G401 (cell line): Measurements from ENCODE around the gene RCOR2. TPM values are rescaled to one million over a fixed set of nuclear protein-coding genes. Genes with fewer than 3 reads are reported as not detected.

Source experiments
- DNase-seq: peaks from one replicate; pipeline ENCODE4 v3.0.0-alpha.2; 2015; ENCODE audit warnings: low spot score
- in situ Hi-C: cut with HindIII; loops from 2 replicates; pipeline ENCODE4 v1.10.0; 2016; ENCODE audit warnings: low sequenced_read_pairs, mixed read lengths
- total RNA-seq: library from RNA; depleted of rRNA; stranded (reverse); fragments of >200 nt; shearing (Covaris generic); gene quantifications from 2 replicates; pipeline ENCODE4 v1.2.3, GENCODE V29; 2014

The RCOR2 gene
- total RNA-seq, 1 experiment from 2014 or later = 53.3 TPM

GRCh38 chr11:63931045-63931444, 14.1 kb upstream of the RCOR2 start:
- DNase-seq = no peak
- in situ Hi-C loops = no loop called here

GRCh38 chr11:63929616-63930015, 12.7 kb upstream of the RCOR2 start:
- in situ Hi-C loops = no loop called here
- no peak for DNase-seq

GRCh38 chr11:63923319-63923718, 6.4 kb upstream of the RCOR2 start:
- DNase-seq = no peak
- in situ Hi-C loops = no loop called here

DNA sequence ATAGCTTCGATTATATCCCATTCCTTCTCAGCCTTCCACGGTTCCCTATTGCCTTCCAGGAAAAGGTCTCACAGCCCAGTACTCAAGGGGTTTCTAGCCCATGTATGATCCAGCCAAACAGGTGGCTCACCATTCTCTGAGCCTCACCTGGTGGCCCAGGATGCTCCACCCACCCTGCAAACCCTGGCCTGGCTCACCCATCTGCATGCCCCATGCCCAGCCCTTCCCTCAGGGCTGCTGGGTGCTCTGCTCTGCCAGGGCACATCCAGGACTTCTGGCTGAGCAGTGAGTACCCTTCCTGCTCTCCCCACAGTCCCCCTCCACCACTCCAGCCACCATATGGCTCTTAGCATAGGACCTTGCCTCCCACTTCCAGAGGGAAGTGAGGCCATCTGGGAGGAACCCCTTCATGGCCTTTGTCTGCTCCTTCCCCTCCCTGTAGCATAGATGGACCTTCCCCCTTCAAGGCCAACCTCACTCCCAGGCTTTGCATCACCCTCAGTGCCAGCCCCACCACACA, 5.8 kb upstream of the RCOR2 start:
- no peak for DNase-seq
- in situ Hi-C loops = no loop called here

DNA sequence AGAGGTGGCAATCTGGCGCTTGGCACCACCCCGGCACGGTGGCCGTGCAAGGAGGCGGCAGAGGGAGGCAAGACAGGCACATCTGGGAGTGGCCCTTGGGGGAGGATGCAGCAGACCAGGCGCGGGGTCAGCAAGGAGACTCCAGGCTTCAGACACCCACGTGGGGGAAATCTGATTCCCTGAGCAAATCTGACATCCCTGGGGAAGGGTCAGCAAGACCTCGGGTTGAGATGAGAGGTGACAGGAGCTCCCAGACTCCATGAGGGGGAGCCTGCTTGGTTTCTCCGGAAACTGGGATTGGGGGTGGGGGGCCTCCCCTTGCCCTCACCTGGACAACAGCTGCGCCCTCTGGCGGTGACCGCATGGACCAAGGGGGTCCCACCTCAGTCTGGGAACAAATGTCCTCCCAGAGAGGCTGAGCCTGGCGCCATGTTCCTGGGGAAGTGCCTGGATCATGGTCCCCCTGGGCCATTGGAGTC, 4.0 kb upstream of the RCOR2 start:
- DNase-seq = no peak
- in situ Hi-C loops = no loop called here

DNA sequence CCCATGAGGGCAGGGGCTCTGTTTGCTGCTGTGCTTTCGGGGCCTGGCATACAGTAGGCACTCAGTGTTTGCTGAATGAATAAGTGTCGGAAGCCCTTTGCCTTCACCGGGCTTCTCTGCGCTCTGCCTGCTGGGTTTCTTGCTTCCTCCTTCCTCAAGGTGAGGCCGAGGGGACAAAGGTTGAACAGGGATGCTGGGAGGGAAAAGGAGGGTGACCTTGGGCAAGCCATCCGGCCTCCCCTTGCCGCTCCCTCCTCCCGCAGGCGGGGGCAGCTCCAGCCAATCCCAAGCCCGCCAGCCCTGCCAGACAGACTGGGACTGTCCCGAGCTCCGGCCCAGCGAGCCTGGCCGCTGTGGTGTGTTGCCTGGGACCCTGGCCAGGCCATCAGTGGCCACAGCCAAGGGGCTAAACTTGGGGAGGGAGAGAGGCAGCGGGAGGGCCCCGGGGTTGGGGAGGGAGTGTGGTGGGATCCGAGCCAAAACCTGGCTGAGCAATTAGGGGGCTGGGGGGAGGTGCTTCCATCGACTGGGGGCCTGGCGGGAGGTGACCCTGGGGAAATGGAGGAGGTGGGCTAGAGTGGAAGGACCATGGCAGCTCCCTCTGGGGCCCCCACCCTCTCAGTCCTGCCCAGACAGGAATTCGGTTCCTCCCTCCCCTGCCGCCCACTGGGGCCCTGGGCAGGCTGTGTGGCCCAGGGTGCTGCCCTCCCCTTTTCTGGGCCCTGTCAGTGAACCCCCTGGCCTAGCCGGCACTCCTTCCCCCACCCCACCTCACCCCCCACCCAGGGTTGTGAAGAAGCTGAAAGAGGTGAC, 3.4 kb upstream of the RCOR2 start:
- peak; percentile 63 for DNase-seq
- in situ Hi-C loops = no loop called here

- in situ Hi-C loops = no loop called here
These were observed 2.5 kb upstream of the RCOR2 start for GRCh38 chr11:63919267-63920125.

GRCh38 chr11:63918507-63919191, 1.7 kb upstream of the RCOR2 start:
- DNase-seq = peak; percentile 67
- in situ Hi-C loops = no loop called here

More at GRCh38 chr11:63919267-63920125, 2.5 kb upstream of the RCOR2 start:
- peak; percentile 78 for DNase-seq

DNA sequence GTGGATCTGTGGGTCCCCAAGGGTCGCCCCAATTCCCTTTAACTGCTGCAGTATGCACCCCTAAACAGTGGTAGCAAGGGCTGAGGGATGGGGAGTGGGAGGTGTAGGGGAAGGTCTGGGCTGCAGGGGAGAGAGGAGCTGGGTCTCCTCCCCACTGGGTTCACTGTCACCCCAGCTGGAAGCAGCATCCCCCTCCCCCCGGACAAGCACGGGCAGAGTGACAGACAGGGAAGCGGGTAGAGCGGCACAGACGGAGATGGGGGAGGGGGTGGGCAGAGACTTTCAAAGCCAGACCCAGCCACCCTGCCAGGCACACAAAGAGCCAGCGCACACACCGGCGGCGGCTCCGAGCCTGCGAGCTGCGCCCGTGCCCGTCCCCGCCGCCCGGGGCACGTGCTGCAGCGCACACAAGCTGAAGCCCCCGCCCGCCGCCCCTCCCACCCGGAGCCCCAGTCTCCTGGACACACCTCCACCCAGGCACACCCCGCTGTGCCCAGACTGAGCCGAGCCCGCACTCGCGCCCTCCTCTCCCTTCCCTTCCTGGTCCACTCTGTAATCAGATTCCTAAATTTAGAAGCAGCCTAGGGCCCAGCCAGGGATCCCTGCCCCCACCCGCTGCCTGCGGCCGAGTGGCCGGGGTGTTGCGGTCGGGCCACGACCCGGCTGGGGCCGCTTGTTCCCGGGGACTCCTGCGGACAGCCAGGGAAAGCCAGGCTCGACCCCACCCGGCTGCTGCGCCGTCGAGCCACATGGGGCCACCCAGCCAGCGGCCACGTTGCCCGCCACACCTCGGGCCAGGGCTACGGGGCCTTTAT, 935 bp upstream of the RCOR2 start:
- peak; percentile 79 for DNase-seq
- in situ Hi-C loops = no loop called here

DNA sequence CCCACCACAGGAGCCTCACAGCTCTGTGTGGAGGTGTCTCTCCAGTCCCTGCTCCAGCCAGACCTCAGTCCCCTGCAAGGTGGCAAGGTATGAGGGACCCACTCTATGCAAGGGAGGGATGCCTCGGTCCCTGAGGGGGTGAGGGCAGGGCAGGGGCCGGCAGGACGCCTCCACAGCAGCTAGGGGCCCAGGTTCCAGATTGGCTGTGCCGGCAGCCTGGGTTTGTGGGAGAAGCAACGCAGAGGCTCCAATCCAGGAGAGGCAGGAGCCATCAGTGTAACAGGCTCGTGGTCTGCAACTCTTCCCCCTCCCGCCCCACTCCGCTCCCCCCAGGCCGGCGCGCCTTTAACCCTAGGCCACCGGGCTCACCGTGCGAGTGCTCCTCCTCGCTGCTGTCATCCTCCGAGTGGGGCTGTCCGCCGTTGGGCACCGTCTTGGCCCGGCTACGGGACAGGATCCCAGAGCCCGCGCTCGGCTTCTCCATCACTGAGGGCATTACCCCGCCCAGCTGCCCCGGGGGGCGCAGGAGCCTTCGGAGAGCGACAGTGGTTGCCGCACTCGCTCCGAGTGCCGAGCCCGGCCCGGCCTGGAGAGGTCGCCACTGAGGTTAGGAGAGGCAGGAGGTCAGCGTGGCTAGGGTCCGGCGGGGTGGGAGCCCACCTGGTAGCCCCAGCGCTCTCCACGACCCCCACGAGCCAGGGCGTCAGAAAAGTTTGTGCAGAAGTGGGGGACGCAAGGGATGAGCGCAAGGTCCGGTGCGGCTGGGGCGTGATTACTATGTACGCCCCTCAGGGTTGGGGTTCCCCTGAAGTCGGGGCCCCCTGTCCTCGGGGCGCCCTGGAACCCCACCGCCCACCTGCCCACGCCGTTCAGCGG, 765 bp downstream of the RCOR2 start:
- in situ Hi-C loops = no loop called here
- no peak for DNase-seq

GRCh38 chr11:63914896-63915691, 1.9 kb downstream of the RCOR2 start:
- in situ Hi-C loops = loop anchor here (5.0 kb wide), 1 partner anchor 78 kb away; the partner anchor contains the start of gene MARK2
- no peak for DNase-seq

DNA sequence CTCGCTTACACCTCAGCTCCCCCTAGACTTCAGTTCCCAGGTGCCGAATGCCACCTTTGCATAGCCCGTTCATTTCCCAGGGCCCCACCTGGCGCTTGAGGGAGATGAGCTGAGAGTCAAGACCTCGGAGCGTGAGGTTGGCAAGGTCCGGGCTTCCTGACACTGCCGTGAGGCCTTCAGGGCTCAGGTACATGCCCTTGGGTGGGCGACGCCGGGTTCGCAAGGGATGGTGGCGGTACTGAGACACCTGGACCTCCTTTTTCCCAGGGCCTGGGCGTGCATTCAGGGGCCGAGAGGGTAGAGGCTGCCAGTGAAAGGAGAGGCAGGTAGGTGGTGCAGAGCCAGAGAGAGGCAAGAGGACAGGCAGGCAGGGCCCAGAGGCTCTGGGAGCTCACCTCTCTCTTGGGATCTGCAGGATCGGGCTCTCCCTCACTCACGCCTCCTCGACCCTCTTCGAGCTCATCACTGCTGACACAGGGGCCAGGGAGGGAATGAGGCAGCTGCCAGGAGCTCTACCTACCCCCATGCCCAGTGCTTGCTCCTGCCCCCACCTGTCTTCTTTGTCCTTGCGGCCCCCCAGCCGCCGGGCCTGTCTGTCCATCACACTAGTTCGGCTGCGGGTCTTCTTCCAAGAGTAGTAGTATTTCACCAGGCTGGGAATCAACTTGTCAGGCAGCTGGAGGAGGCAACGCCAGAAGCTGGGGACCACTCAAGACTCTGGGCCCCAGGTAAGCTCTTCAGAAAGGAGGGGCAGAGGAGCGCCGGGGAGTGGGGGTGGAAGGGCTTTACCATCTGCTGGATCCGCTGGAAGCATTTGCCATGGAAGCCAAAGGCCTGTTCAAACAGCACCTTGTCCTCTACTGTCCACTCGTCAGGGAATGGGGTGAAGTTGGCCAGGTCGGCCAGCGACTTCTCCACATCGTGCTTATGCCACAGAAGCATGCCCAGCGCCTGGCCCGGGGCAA, 2.8 kb downstream of the RCOR2 start:
- DNase-seq = no peak
- in situ Hi-C loops = loop anchor here (5.0 kb wide), 1 partner anchor 77 kb away; the partner anchor contains the start of gene MARK2

DNA sequence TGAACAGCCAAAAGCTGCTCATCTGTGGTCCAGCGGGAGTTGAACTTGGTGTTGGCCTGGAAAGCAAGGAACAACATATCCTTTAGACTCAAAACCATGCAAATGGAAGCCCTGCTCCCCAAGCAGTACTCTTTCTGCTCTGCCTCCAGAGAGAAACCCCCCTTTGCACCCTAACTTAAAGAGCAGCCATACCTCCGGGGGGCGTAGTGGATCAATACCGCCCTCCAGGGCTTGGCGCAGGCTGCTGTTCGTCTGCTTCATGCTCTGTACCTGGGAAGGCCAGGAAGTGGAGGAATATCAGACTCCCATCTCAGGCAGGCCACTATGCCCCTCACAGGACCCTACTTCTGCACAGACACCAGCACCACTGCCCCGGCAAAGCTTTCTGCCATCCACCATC, 4.3 kb downstream of the RCOR2 start:
- DNase-seq = no peak
- in situ Hi-C loops = loop anchor here (5.0 kb wide), 1 partner anchor 75 kb away; the partner anchor contains the start of gene MARK2

DNA sequence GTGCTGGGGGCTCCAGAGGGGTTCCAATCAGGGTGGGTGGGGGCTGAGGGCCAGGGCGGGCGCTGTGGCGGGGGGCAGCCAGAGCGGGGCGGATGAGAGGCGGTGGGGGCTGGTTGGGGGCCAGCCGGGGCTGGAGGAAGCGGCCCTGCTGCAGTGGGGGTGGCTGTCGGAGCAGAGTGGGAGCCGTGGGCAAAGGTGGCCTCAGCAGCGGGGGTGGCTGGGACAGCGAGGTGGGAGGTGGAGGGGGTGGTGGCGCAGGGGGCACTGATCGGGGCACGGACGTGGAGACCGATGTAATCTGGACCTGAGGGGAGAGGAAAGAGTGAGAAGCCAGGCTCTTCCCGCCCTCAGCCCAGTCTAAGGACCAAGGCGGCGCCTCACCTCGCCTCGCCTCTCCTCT, 5.1 kb downstream of the RCOR2 start:
- in situ Hi-C loops = loop anchor here (5.0 kb wide), 1 partner anchor 75 kb away; the partner anchor contains the start of gene MARK2
- DNase-seq = no peak

GRCh38 chr11:63911440-63911839, 5.5 kb downstream of the RCOR2 start:
- no peak for DNase-seq
- in situ Hi-C loops = loop anchor here (5.0 kb wide), 1 partner anchor 74 kb away; the partner anchor contains the start of gene MARK2
